GM12872 (cell line): ENCODE data around the gene TMEM19.

Experiments used
- TF ChIP-seq, protein P1 (sequence below): IDR thresholded peaks from 3 replicates; pipeline ENCODE4 v1.5.1; 2011; ENCODE audit warnings: low read depth, mild to moderate bottlenecking, low read length, moderate library complexity; ENCODE audit not compliant: insufficient read depth

Gene TMEM19

DNA sequence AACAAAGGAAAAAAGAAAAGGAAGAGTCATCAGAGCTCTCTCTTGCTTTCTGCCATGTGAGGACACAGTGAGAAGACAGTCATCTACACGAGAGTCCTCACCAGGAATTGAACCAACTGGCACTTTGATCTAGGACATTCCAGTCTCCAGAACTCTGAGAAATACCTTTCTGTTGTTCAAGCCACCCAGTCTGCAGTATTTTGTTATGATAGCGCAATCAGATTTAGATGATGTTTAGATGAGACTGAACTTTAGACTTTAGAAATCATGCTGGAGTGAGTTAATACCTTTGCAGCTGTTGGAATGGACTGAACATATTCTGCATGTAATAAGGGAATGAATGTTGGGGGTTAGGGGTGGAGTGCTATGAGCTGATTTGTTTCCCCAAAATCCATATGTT, 40.7 kb downstream of the TMEM19 start:
- TF ChIP-seq, protein P1, sequence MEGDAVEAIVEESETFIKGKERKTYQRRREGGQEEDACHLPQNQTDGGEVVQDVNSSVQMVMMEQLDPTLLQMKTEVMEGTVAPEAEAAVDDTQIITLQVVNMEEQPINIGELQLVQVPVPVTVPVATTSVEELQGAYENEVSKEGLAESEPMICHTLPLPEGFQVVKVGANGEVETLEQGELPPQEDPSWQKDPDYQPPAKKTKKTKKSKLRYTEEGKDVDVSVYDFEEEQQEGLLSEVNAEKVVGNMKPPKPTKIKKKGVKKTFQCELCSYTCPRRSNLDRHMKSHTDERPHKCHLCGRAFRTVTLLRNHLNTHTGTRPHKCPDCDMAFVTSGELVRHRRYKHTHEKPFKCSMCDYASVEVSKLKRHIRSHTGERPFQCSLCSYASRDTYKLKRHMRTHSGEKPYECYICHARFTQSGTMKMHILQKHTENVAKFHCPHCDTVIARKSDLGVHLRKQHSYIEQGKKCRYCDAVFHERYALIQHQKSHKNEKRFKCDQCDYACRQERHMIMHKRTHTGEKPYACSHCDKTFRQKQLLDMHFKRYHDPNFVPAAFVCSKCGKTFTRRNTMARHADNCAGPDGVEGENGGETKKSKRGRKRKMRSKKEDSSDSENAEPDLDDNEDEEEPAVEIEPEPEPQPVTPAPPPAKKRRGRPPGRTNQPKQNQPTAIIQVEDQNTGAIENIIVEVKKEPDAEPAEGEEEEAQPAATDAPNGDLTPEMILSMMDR: no peak

GRCh38 chr12:71727958-71728357, 42.1 kb downstream of the TMEM19 start:
- TF ChIP-seq, protein P1: no peak

- TF ChIP-seq, protein P1: no peak
Observed at GRCh38 chr12:71730936-71731335, 45.1 kb downstream of the TMEM19 start.

DNA sequence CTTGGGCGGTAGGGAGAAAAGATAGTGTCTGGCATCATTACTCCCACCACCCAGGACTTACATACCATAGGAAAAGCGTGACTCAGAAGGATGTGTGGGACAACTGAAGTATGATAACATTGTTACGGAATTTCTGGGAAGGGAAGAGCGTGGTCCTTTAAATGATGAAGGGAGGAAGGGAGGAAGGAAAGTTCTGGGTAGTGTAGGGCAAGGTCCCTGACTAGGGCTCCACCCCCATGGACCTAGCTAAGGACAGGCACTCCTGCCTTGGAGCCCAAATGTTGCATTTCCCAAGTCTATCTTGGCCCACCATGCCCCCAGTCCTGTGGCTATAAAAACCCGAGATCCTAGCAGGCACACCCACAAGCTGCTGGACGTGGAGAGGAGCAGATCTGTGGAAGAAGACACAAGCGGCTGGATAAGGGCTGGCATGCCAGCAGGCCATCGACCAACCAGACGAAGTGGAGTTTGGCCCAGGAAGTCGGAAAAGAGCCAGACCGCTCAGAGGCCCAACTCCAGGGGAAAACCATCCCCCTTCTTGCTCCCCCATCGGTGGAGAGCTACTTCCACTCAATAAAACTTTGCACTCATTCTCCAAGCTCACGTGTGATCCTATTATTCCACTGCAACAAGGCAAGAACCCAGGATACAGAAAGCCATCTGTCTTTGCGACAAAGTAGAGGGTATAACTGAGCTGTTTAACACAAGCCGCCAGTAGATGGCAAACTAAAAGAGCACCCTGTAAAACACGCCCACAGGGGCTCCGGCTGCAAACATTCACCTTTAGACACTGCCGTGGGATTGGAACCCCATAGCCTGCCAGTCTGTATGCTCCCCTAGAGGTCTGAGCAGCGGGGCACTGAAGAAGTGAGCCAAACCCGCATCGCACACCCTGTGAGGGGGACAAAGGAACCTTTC, 45.8 kb downstream of the TMEM19 start:
- TF ChIP-seq, protein P1: peak; percentile 32; the same call in 2 of the 3 replicates

- TF ChIP-seq, protein P1: no peak
Observed at GRCh38 chr12:71732357-71732712, 46.5 kb downstream of the TMEM19 start.

- TF ChIP-seq, protein P1: no peak
Observed at GRCh38 chr12:71737197-71737596, 51.3 kb downstream of the TMEM19 start.

DNA sequence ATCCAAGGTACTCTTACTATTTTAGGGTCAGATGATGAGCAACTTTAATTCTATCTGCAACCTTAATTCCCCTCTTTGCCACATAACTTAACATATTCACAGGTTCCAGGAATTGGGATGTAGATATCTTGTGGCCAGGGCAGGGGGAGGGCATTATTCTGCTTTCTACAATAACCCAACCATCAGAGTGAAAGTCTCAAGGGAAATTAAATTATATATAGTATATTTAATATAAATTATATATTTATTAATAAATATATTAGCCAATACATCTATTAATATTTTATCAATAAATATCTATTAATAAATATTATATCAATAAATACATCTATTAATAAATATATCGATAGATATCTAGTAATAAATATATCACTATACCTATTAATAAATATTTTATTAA, 57.1 kb downstream of the TMEM19 start:
- TF ChIP-seq, protein P1: no peak
